ENCODE measurements around the gene MTFMT.

Gene MTFMT

GRCh38 chr15:64987136-64987535 lies 42.3 kb downstream of the MTFMT start:
- peak; percentile 43 for DNase-seq (ENCODE audit: low read depth)

- peak; percentile 31 for DNase-seq (ENCODE audit: low read depth)
Observed at GRCh38 chr15:64985366-64986033, 43.9 kb downstream of the MTFMT start.

GRCh38 chr15:64982472-64982871 lies 47.0 kb downstream of the MTFMT start:
- peak; percentile 49 for DNase-seq (ENCODE audit: low read depth)

DNA sequence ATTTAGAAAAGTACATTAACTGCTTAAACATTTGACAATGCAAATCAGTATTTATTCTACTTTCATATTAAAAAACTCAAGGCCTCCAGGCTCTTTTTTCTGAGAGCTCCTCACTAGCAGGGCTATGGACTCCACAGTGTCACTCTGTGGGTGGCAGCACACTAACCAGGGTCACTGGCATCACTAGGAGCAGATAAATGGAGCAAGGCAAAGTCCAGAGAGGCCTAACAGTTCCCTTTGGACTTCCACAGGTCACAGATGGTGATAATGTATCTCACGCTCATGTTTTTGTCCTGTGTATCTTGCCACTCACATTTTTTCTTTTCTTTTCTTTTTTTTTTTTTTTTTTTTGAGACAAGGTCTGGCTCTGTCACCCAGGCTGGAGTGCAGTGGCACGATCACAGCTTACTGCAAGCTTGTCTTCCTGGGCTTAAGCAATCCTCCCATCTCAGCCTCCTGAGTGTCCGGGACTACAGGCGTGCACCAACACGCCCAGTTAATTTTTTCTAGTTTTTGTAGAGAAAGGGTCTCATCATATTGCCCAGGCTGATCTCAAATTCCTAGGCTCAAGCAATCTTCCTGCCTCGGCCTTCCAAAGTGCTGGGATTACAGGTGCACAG lies 47.5 kb downstream of the MTFMT start:
- no peak for DNase-seq (ENCODE audit: low read depth)

- DNase-seq (ENCODE audit: low read depth): no peak
Observed at GRCh38 chr15:64979252-64979710, 50.2 kb downstream of the MTFMT start.

DNA sequence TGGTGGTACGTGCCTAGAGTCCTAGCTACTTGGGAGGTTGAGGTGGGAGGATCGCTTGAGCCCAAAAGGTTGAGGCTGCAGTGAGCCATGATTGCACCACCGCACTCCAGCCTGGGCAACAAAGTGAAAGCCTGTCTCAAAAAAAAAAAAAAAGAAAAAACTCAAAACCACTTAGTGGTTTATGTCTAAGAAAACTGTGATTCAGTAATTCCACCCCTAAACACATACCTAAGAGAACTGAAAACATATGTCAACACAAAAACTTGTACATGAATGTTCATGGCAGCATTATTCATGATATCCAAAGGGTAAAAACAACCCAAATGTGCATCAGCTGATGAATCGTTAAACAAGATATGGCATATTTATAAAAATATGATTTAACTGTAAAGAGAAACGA lies 54.0 kb downstream of the MTFMT start:
- peak; percentile 47 for DNase-seq (ENCODE audit: low read depth)

DNA sequence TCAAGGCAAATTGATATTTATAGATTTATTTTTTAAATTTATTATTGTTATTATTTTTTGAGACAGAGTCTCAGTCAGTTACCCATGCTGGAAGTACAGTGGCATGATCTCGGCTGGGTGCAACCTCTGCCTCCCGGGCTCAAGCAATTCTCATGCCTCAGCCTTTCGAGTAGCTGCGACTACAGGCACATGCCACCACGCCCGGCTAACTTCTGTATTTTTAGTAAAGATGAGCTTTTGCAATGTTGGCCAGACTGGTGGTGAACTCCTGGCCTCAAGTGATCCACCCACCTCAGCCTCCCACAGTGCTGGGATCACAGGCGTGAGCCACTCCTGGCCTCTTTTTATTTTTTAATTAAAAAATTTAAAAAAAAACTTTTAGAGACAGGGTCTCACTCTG lies 58.7 kb downstream of the MTFMT start:
- DNase-seq (ENCODE audit: low read depth): no peak

GRCh38 chr15:64969401-64969800 lies 60.0 kb downstream of the MTFMT start:
- no peak for DNase-seq (ENCODE audit: low read depth)

DNA sequence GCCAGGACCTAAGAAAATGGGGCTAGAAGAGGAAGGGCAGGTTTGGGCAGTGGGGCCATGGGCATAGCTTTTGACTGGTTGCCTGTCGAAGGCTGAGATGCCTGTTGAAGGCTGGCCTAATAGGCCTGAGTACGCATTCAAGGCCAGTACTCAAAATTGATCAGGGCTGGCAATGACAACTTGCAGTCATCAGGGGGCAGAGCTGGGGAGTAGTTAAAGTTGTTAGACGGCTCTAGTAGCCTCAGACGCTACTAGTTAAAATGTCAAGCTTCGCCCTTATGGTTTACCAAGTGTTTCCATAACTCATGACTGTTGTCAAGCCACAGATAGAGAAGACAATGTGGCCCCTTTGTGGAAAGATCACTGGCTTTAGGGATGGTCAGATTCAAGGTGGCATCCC lies 68.4 kb downstream of the MTFMT start:
- DNase-seq (ENCODE audit: low read depth): no peak

DNA sequence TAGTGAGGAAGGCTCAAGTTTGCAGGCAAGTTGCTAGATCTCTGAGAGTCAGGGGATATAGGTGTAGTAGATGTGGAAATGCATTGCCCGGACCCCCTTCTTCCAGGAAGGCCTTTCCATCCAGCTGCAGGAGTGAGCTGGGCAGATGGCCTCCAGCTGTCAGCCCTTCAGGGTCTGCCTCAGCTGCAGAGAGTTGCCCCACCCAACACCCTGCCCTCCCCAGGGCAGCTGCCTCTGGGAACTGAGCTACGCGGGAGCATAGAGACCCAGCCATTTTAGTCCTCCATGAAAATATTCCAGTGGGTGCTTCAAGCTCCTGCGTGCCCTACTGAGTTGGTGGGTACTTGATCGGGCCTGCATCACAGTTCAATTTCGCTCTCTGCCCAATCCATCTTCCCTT lies 69.3 kb downstream of the MTFMT start:
- DNase-seq (ENCODE audit: low read depth): no peak

DNA sequence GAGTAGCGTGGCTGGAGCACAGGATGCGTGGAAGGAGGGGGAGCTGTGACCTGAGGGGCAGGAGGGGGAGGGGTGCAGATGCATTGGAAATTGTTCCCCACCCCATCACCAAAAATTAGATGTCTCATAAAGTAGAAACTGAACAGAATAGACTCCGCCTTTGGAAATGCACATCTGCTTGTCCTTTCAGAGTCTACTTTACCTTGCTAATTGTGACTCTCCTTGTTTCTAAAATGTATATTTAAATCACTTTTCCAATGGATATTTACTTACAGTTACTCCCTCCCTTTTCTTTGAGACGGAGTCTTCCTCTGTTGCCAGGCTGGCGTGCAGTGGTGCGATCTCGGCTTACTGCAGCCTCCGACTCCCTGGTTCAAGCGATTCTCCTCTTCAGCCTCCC lies 70.3 kb downstream of the MTFMT start:
- DNase-seq (ENCODE audit: low read depth): no peak

GRCh38 chr15:64954395-64954794 lies 75.0 kb downstream of the MTFMT start:
- DNase-seq (ENCODE audit: low read depth): no peak

- DNase-seq (ENCODE audit: low read depth): no peak
Observed at GRCh38 chr15:64951777-64952418, 77.5 kb downstream of the MTFMT start.
